Upper lobe of left lung (tissue), 6 donors: ENCODE measurements around the gene NSMF. TPM values are rescaled to one million over a fixed set of nuclear protein-coding genes. Genes with fewer than 3 reads are reported as not detected.

Experiments used
- ATAC-seq, 2 donors: fragments of 200-7000 bp; cut with Tn5 transposase; one replicate each; pipeline ENCODE4 v1.9.1; 2022; ENCODE audit warnings: mild to moderate bottlenecking in 2 of 2, moderate library complexity in 2 of 2; ENCODE audit not compliant: low FRiP score in 2 of 2
- DNase-seq, 2 donors: peaks; one replicate each; pipeline ENCODE4 v3.0.0-alpha.2; 2019 to 2020
- H3K27ac ChIP-seq, 4 donors: fragments of 200-600 bp; sonication (generic); one replicate each; pipeline ENCODE4 v1.5.1; 2016 to 2019
- H3K27me3 ChIP-seq, 4 donors: fragments of 200-600 bp; sonication (generic); one replicate each; pipeline ENCODE4 v1.5.1; 2017 to 2019
- H3K36me3 ChIP-seq, 4 donors: fragments of 200-600 bp; sonication (generic); one replicate each; pipeline ENCODE4 v1.5.1; 2016 to 2019
- H3K4me1 ChIP-seq, 4 donors: fragments of 200-600 bp; sonication (generic); one replicate each; pipeline ENCODE4 v1.5.1; 2018 to 2019
- H3K4me3 ChIP-seq, 4 donors: fragments of 200-600 bp; sonication (generic); one replicate each; pipeline ENCODE4 v1.5.1; 2017 to 2019; ENCODE audit warnings: mild to moderate bottlenecking in 2 of 4, moderate library complexity in 1 of 4
- H3K9me3 ChIP-seq, 4 donors: fragments of 200-600 bp; sonication (generic); one replicate each; pipeline ENCODE4 v1.5.1; 2018 to 2019
- CTCF ChIP-seq, 6 experiments: fragments of 450-650 bp in 4 of 6; fragments of 200-600 bp in 2 of 6; sonication (generic) in 2 of 6; IDR thresholded peaks; one replicate each; pipeline ENCODE4 v1.5.1; 2016 to 2019; ENCODE audit warnings: antibody characterized with exemption in 6 of 6
- EP300 ChIP-seq, 4 donors: sonication (generic); formaldehyde crosslinking; IDR thresholded peaks; one replicate each; pipeline ENCODE4 v1.5.1; 2017; ENCODE audit warnings: antibody characterized with exemption in 4 of 4, control low read depth in 2 of 4
- POLR2A ChIP-seq, 4 donors: fragments of 450-650 bp; IDR thresholded peaks; one replicate each; pipeline ENCODE4 v1.5.1; 2016 to 2017; ENCODE audit warnings: antibody characterized with exemption in 4 of 4, mild to moderate bottlenecking in 2 of 4
- POLR2AphosphoS5 ChIP-seq, 2 donors: sonication (generic); formaldehyde crosslinking; IDR thresholded peaks; one replicate each; pipeline ENCODE4 v1.5.1; 2017; ENCODE audit warnings: antibody characterized with exemption in 2 of 2
- WGBS, 2 donors: methylation state at CpG; one replicate each; pipeline ENCODE4 v1.1.5; 2017 to 2018; 5-methylcytosine and 5-hydroxymethylcytosine counted together
- total RNA-seq, 6 donors: library from RNA; depleted of rRNA in 4 of 6; stranded (reverse); fragments of >200 nt in 4 of 6; gene quantifications; one replicate each; pipeline versions ENCODE4 v1.1.0 to v1.2.1, GENCODE V29; 2016 to 2021
- donor health status: DM: no; HTN: no; CAD: no; lungs with moderate emphysema.
- donor health status: DM: no; HTN: yes; CAD: no; lungs with severe emphysema.

Gene NSMF
- total RNA-seq, 6 donors from 2014 or later, result 20.4 to 57.6 (median 25.9) TPM

GRCh38 chr9:137457406-137458193 lies 1.5 kb downstream of the NSMF start:
- Histone ChIP-seq H3K4me1 (peaks cover 29 to 61% (median 33%) of the 10 kb centered on the region in 4 donors), H3K27ac (peak overlapping the region in 2 of 4 donors; percentile 48 to 81), H3K9me3 (no peaks in the 10 kb centered on the region), H3K4me3 (peak overlapping the region in 1 of 4 donors; percentile 66), H3K36me3 (peaks cover 0 to 6% (median 0%) of the 10 kb centered on the region in 4 donors), H3K27me3 (no peaks in the 10 kb centered on the region)
- DNase-seq, result peak in 1 of 2 donors; percentile 86
- no peak for TF ChIP-seq EP300 (IDR thresholded peaks at IDR 0.05)
- TF ChIP-seq CTCF (IDR thresholded peaks at IDR 0.05), result no peak
- TF ChIP-seq POLR2AphosphoS5 (IDR thresholded peaks at IDR 0.05), result no peak
- TF ChIP-seq POLR2A (IDR thresholded peaks at IDR 0.05), result no peak
- ATAC-seq, result no peak
- 88 to 91% methylated on average over 12 to 26 of the region's 44 CpGs for WGBS, 2 donors

- Histone ChIP-seq H3K4me3 (no peak overlapping the region), H3K27me3 (no peaks in the 10 kb centered on the region), H3K27ac (no peak overlapping the region), H3K9me3 (no peaks in the 10 kb centered on the region), H3K36me3 (peaks cover 0 to 9% (median 0%) of the 10 kb centered on the region in 4 donors), H3K4me1 (peaks cover 30 to 57% (median 34%) of the 10 kb centered on the region in 4 donors)
- peak in 1 of 2 donors; percentile 17 for DNase-seq
- no peak for ATAC-seq
- WGBS, 2 donors, result 97 to 100% methylated on average over 6 to 10 of the region's 10 CpGs
- no peak for TF ChIP-seq EP300 (IDR thresholded peaks at IDR 0.05)
- no peak for TF ChIP-seq POLR2AphosphoS5 (IDR thresholded peaks at IDR 0.05)
- no peak for TF ChIP-seq POLR2A (IDR thresholded peaks at IDR 0.05)
- TF ChIP-seq CTCF (IDR thresholded peaks at IDR 0.05), result no peak
Observed at GRCh38 chr9:137456864-137457405, 2.2 kb downstream of the NSMF start.

DNA sequence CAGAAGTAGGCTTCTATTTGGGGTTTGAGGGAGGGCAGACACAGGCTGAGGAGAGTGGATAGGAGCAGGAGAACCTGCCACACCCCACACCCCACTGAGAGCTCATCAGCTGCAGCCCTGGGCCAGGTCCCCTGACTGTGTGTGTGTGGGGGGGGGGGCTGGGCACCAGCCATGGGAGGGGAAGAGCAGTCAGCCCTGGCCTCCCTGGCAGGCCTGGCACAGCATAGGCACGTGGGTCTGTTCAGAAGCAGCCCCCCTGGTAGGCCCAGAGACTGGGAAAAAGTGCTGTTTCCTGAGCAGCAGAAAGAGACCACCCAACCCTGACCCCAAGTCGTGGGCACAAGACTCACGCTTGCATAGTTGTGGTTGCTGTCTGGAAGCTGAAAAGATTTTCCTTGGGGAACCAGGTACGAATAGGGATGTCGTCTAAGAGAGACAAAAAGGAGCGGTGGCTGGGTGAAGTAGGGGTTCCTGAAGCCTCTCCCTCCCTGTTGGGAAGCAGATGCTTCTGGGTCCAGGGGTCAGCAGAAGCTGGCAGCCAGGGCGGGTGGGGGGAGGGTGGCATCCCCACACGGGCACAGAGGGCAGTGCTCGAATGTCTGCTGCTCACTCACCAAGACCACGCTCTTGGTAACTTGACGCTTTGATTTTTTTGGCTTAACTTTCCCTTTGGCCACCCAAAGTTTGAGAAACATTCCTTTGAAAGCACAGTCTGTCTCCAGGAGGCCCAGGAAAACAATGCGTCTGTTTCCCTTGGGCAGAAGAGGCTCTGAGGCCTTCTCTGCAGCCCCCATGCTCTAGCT lies 2.9 kb downstream of the NSMF start:
- Histone ChIP-seq H3K36me3 (peaks cover 0 to 9% (median 0%) of the 10 kb centered on the region in 4 donors), H3K27ac (no peak overlapping the region), H3K27me3 (no peaks in the 10 kb centered on the region), H3K4me1 (peaks cover 25 to 50% (median 34%) of the 10 kb centered on the region in 4 donors), H3K4me3 (no peak overlapping the region), H3K9me3 (no peaks in the 10 kb centered on the region)
- no peak for ATAC-seq
- TF ChIP-seq EP300 (IDR thresholded peaks at IDR 0.05) (no peak), CTCF (IDR thresholded peaks at IDR 0.05) (no peak), POLR2A (IDR thresholded peaks at IDR 0.05) (no peak), POLR2AphosphoS5 (IDR thresholded peaks at IDR 0.05) (no peak)
- WGBS, 2 donors, result 92 to 93% methylated on average over 11 to 12 of the region's 12 CpGs
- peak in 1 of 2 donors; percentile 38 for DNase-seq

GRCh38 chr9:137455359-137455991 lies 3.7 kb downstream of the NSMF start:
- Histone ChIP-seq H3K27me3 (no peaks in the 10 kb centered on the region), H3K9me3 (no peaks in the 10 kb centered on the region), H3K27ac (no peak overlapping the region), H3K4me1 (peaks cover 25 to 47% (median 34%) of the 10 kb centered on the region in 4 donors), H3K36me3 (peaks cover 0 to 9% (median 0%) of the 10 kb centered on the region in 4 donors), H3K4me3 (no peak overlapping the region)
- DNase-seq, result peak in 1 of 2 donors; percentile 27
- no peak for ATAC-seq
- 80 to 88% methylated on average over 1 to 14 of the region's 18 CpGs for WGBS, 2 donors
- TF ChIP-seq POLR2A (IDR thresholded peaks at IDR 0.05) (no peak), EP300 (IDR thresholded peaks at IDR 0.05) (no peak), POLR2AphosphoS5 (IDR thresholded peaks at IDR 0.05) (no peak), CTCF (IDR thresholded peaks at IDR 0.05) (no peak)
